HepG2 (cell line): Measurements from ENCODE around the gene RPUSD3. TPM values are rescaled to one million over a fixed set of nuclear protein-coding genes. Genes with fewer than 3 reads are reported as not detected.
A peak's percentile ranks its signal among the peaks of the same experiment; 100 is the strongest.

Experiments used
- AHR ChIP-seq: IDR thresholded peaks from 2 replicates; pipeline ENCODE4 v1.6.1; 2018; ENCODE audit warnings: missing genetic modification reagents, missing compliant biosample characterization
- CREB1 ChIP-seq, 2 experiments: fragments of 450-650 bp in 1 of 2; IDR thresholded peaks; 2 replicates each; pipeline ENCODE4 v1.6.1; 2016 to 2017; ENCODE audit warnings: control low read depth in 1 of 2, mild to moderate bottlenecking in 1 of 2, missing compliant biosample characterization in 1 of 2, missing genetic modification characterization in 1 of 2
- ELF3 ChIP-seq: IDR thresholded peaks from 2 replicates; pipeline ENCODE4 v1.6.1; 2016; ENCODE audit warnings: missing genetic modification reagents, missing compliant biosample characterization
- MIER3 ChIP-seq: IDR thresholded peaks from 2 replicates; pipeline ENCODE4 v1.6.1; 2016; ENCODE audit warnings: missing compliant biosample characterization, borderline replicate concordance
- MYPOP ChIP-seq: sonication (generic); formaldehyde crosslinking; IDR thresholded peaks from 2 replicates; pipeline ENCODE4 v1.8.1; 2023; ENCODE audit warnings: mild to moderate bottlenecking, moderate library complexity, missing genetic modification reagents
- PHF5A ChIP-seq: IDR thresholded peaks from one replicate; pipeline ENCODE4 v1.6.1; 2018; ENCODE audit warnings: low read depth, missing genetic modification reagents; ENCODE audit not compliant: unreplicated experiment
- POGZ ChIP-seq: sonication (generic); formaldehyde crosslinking; IDR thresholded peaks from 2 replicates; pipeline ENCODE4 v1.4.0; 2020; ENCODE audit warnings: mild to moderate bottlenecking, missing genetic modification reagents
- RARG ChIP-seq: sonication (generic); formaldehyde crosslinking; IDR thresholded peaks from 2 replicates; pipeline ENCODE4 v1.4.0; 2020; ENCODE audit warnings: low read depth, mild to moderate bottlenecking, missing genetic modification reagents
- SNAPC2 ChIP-seq: sonication (generic); formaldehyde crosslinking; IDR thresholded peaks from 2 replicates; pipeline ENCODE4 v1.8.1; 2022; ENCODE audit warnings: mild to moderate bottlenecking, missing genetic modification reagents
- SOX6 ChIP-seq, 2 experiments: fragments of 450-650 bp in 1 of 2; sonication (generic) in 1 of 2; formaldehyde crosslinking in 1 of 2; IDR thresholded peaks; 2 replicates each; pipeline versions ENCODE4 v1.4.0 to v1.6.1; 2017 to 2020; ENCODE audit warnings: antibody characterized with exemption in 1 of 2, mild to moderate bottlenecking in 1 of 2, missing genetic modification reagents in 1 of 2
- ZNF33B ChIP-seq: sonication (generic); formaldehyde crosslinking; IDR thresholded peaks from 2 replicates; pipeline ENCODE4 v1.5.1; 2020; ENCODE audit warnings: mild to moderate bottlenecking, missing genetic modification reagents
- ZNF496 ChIP-seq: sonication (generic); formaldehyde crosslinking; IDR thresholded peaks from 2 replicates; pipeline ENCODE4 v1.8.1; 2023; ENCODE audit warnings: mild to moderate bottlenecking, moderate library complexity, missing genetic modification reagents; ENCODE audit not compliant: insufficient replicate concordance
- ZNF691 ChIP-seq: sonication (generic); formaldehyde crosslinking; IDR thresholded peaks from 2 replicates; pipeline ENCODE4 v1.4.0; 2020; ENCODE audit warnings: missing genetic modification reagents, low read depth, mild to moderate bottlenecking, borderline replicate concordance
- polyA plus RNA-seq, 8 experiments: library from polyadenylated mRNA; depleted of rRNA in 3 of 8; stranded (reverse) in 7 of 8; unstranded in 1 of 8; fragments of >200 nt; fragmentation: Illumina TruSeq in 4 of 8; extraction: Trizol in 4 of 8; gene quantifications; 2 replicates each; pipeline versions ENCODE4 v1.2.1 to v1.2.3, GENCODE V29; 2011 to 2016; ENCODE audit warnings: low read depth in 4 of 8, missing spikeins in 1 of 8, mixed read lengths in 1 of 8; ENCODE audit not compliant: insufficient read depth in 1 of 8
- total RNA-seq, 5 experiments: library from RNA; depleted of rRNA; stranded (reverse); fragments of >200 nt; fragmentation: Illumina TruSeq; extraction: Trizol; gene quantifications; 2 replicates each; pipeline ENCODE4 v1.2.3, GENCODE V29; 2016; ENCODE audit warnings: low read depth in 1 of 5
- TF ChIP-seq, protein P1 (sequence below): sonication (generic); formaldehyde crosslinking; IDR thresholded peaks from 2 replicates; pipeline ENCODE4 v1.4.0; 2020; ENCODE audit warnings: missing genetic modification reagents
- TF ChIP-seq, protein P2 (sequence below): sonication (generic); formaldehyde crosslinking; IDR thresholded peaks from one replicate; pipeline ENCODE4 v1.5.1; 2020; ENCODE audit warnings: mild to moderate bottlenecking, missing genetic modification reagents; ENCODE audit errors: not compliant biosample characterization

Gene RPUSD3
- total and polyA plus RNA-seq, 2 of the 13 experiments (the other 11 are each of a cell fraction or from before 2014, with no cell fraction given): 32.1 to 48.7 TPM

GRCh38 chr3:9864200-9864927, 20.6 kb upstream of the RPUSD3 start (continued):
- TF ChIP-seq ZNF496 (CRISPR knock-in tag): no peak
- TF ChIP-seq MIER3 (CRISPR knock-in tag): no peak
- TF ChIP-seq SNAPC2 (CRISPR knock-in tag): 0 out of 2 replicates have a peak, but pooled peaks have one; percentile 28
- TF ChIP-seq PHF5A (CRISPR knock-in tag): no peak
- no peak for TF ChIP-seq ELF3 (CRISPR knock-in tag)
- no peak for TF ChIP-seq AHR
- no peak for TF ChIP-seq CREB1 (IDR thresholded peaks at IDR 0.05)
- 0 out of 2 replicates have a peak, but pooled peaks have one; percentile 21 for TF ChIP-seq CREB1 (CRISPR knock-in tag; IDR thresholded peaks at IDR 0.05)
- TF ChIP-seq, protein P1, sequence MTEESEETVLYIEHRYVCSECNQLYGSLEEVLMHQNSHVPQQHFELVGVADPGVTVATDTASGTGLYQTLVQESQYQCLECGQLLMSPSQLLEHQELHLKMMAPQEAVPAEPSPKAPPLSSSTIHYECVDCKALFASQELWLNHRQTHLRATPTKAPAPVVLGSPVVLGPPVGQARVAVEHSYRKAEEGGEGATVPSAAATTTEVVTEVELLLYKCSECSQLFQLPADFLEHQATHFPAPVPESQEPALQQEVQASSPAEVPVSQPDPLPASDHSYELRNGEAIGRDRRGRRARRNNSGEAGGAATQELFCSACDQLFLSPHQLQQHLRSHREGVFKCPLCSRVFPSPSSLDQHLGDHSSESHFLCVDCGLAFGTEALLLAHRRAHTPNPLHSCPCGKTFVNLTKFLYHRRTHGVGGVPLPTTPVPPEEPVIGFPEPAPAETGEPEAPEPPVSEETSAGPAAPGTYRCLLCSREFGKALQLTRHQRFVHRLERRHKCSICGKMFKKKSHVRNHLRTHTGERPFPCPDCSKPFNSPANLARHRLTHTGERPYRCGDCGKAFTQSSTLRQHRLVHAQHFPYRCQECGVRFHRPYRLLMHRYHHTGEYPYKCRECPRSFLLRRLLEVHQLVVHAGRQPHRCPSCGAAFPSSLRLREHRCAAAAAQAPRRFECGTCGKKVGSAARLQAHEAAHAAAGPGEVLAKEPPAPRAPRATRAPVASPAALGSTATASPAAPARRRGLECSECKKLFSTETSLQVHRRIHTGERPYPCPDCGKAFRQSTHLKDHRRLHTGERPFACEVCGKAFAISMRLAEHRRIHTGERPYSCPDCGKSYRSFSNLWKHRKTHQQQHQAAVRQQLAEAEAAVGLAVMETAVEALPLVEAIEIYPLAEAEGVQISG (CRISPR knock-in tag): peak; percentile 11; the same call in 1 of the 2 replicates
- no peak for TF ChIP-seq RARG (CRISPR knock-in tag)
- TF ChIP-seq POGZ (CRISPR knock-in tag): 0 out of 2 replicates have a peak, but pooled peaks have one; percentile 24
- no peak for TF ChIP-seq MYPOP (CRISPR knock-in tag)
- TF ChIP-seq ZNF33B: 0 out of 2 replicates have a peak, but pooled peaks have one; percentile 20
- no peak for TF ChIP-seq SOX6 (IDR thresholded peaks at IDR 0.05)
- peak; percentile 47; the same call in 1 of the 2 replicates for TF ChIP-seq SOX6 (CRISPR knock-in tag; IDR thresholded peaks at IDR 0.05)
- TF ChIP-seq, protein P2, sequence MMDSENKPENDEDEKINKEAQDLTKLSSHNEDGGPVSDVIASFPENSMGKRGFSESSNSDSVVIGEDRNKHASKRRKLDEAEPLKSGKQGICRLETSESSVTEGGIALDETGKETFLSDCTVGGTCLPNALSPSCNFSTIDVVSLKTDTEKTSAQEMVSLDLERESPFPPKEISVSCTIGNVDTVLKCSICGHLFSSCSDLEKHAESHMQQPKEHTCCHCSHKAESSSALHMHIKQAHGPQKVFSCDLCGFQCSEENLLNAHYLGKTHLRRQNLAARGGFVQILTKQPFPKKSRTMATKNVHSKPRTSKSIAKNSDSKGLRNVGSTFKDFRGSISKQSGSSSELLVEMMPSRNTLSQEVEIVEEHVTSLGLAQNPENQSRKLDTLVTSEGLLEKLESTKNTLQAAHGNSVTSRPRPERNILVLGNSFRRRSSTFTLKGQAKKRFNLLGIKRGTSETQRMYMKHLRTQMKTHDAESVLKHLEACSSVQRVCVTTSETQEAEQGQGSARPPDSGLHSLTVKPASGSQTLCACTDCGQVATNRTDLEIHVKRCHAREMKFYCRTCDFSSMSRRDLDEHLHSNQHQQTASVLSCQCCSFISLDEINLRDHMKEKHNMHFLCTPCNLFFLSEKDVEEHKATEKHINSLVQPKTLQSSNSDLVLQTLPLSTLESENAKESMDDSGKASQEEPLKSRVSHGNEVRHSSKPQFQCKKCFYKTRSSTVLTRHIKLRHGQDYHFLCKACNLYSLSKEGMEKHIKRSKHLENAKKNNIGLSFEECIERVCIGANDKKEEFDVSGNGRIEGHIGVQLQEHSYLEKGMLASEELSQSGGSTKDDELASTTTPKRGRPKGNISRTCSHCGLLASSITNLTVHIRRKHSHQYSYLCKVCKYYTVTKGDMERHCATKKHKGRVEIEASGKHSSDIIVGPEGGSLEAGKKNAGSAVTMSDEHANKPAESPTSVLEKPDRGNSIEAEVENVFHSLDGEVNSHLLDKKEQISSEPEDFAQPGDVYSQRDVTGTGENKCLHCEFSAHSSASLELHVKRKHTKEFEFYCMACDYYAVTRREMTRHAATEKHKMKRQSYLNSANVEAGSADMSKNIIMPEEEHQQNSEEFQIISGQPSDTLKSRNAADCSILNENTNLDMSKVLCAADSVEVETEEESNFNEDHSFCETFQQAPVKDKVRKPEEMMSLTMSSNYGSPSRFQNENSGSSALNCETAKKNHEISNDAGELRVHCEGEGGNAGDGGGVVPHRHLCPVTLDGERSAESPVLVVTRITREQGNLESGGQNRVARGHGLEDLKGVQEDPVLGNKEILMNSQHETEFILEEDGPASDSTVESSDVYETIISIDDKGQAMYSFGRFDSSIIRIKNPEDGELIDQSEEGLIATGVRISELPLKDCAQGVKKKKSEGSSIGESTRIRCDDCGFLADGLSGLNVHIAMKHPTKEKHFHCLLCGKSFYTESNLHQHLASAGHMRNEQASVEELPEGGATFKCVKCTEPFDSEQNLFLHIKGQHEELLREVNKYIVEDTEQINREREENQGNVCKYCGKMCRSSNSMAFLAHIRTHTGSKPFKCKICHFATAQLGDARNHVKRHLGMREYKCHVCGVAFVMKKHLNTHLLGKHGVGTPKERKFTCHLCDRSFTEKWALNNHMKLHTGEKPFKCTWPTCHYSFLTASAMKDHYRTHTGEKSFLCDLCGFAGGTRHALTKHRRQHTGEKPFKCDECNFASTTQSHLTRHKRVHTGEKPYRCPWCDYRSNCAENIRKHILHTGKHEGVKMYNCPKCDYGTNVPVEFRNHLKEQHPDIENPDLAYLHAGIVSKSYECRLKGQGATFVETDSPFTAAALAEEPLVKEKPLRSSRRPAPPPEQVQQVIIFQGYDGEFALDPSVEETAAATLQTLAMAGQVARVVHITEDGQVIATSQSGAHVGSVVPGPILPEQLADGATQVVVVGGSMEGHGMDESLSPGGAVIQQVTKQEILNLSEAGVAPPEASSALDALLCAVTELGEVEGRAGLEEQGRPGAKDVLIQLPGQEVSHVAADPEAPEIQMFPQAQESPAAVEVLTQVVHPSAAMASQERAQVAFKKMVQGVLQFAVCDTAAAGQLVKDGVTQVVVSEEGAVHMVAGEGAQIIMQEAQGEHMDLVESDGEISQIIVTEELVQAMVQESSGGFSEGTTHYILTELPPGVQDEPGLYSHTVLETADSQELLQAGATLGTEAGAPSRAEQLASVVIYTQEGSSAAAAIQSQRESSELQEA (CRISPR knock-in tag): no peak
- TF ChIP-seq ZNF691 (CRISPR knock-in tag): peak; percentile 60; the same call in 1 of the 2 replicates
